T-helper 9 cell (primary cell): ENCODE data around the gene NDUFAF8.

ENCODE experiments used
- DNase-seq: peaks from one replicate; pipeline ENCODE4 v3.0.0-alpha.2; 2020

Gene NDUFAF8

GRCh38 chr17:81277946-81278693 lies 39.0 kb downstream of the NDUFAF8 start:
- DNase-seq, result no peak

GRCh38 chr17:81278831-81279230 lies 39.7 kb downstream of the NDUFAF8 start:
- DNase-seq, result no peak

- no peak for DNase-seq
Measured at GRCh38 chr17:81279278-81280275, 40.5 kb downstream of the NDUFAF8 start.

- no peak for DNase-seq
Measured at GRCh38 chr17:81280571-81280970, 41.5 kb downstream of the NDUFAF8 start.

GRCh38 chr17:81282141-81282540 lies 43.0 kb downstream of the NDUFAF8 start:
- no peak for DNase-seq

GRCh38 chr17:81282876-81283275 lies 43.8 kb downstream of the NDUFAF8 start:
- no peak for DNase-seq

- peak; percentile 37 for DNase-seq
Measured at GRCh38 chr17:81285179-81285878, 46.2 kb downstream of the NDUFAF8 start.

- no peak for DNase-seq
Measured at GRCh38 chr17:81285894-81286293, 46.8 kb downstream of the NDUFAF8 start.

GRCh38 chr17:81286491-81287145 lies 47.5 kb downstream of the NDUFAF8 start:
- DNase-seq, result no peak

- DNase-seq, result no peak
Measured at GRCh38 chr17:81287152-81287551, 48.0 kb downstream of the NDUFAF8 start.

GRCh38 chr17:81287741-81288430 lies 48.8 kb downstream of the NDUFAF8 start:
- DNase-seq, result no peak

- no peak for DNase-seq
Measured at GRCh38 chr17:81288715-81289114, 49.6 kb downstream of the NDUFAF8 start.

GRCh38 chr17:81289627-81290026 lies 50.5 kb downstream of the NDUFAF8 start:
- DNase-seq, result no peak

- DNase-seq, result no peak
Measured at GRCh38 chr17:81290230-81290629, 51.1 kb downstream of the NDUFAF8 start.
